Psoas muscle (tissue), 8 donors: ENCODE results near the gene DNMBP. TPM values are rescaled to one million over a fixed set of nuclear protein-coding genes. Genes with fewer than 3 reads are reported as not detected.

Experiments
- ATAC-seq, 4 donors: fragments of 200-7000 bp; cut with Tn5 transposase; one replicate each; pipeline ENCODE4 v1.9.1; 2020; ENCODE audit warnings: moderate library complexity in 3 of 4, mild to moderate bottlenecking in 2 of 4
- DNase-seq, 2 donors: peaks; one replicate each; pipeline ENCODE4 v3.0.0-alpha.2; 2020
- H3K27ac ChIP-seq: fragments of 200-600 bp; one replicate; pipeline ENCODE4 v1.8.0; 2022
- H3K27me3 ChIP-seq, 3 donors: fragments of 200-600 bp in 1 of 3; one replicate each; pipeline versions ENCODE4 v1.6.1 to v1.8.0; 2013 to 2022; ENCODE audit warnings: low read length in 2 of 3, mild to moderate bottlenecking in 2 of 3, moderate library complexity in 1 of 3; ENCODE audit not compliant: insufficient read depth in 3 of 3
- H3K36me3 ChIP-seq, 2 donors: fragments of 200-600 bp in 1 of 2; one replicate each; pipeline versions ENCODE4 v1.6.1 to v1.8.0; 2013 to 2022; ENCODE audit warnings: low read depth in 1 of 2, mild to moderate bottlenecking in 1 of 2, moderate library complexity in 1 of 2; ENCODE audit not compliant: insufficient read depth in 1 of 2
- H3K4me1 ChIP-seq: fragments of 200-600 bp; one replicate; pipeline ENCODE4 v1.8.0; 2022
- H3K4me3 ChIP-seq: fragments of 200-600 bp; one replicate; pipeline ENCODE4 v1.8.0; 2022; ENCODE audit warnings: mild to moderate bottlenecking
- H3K9me3 ChIP-seq: fragments of 200-600 bp; one replicate; pipeline ENCODE4 v1.8.0; 2022
- WGBS, 3 donors: extraction: QIAGEN DNeasy Blood & Tissue Kit; methylation state at CpG; one replicate each; pipeline versions ENCODE4 v1.1.6 to v1.1.7; 2013; 5-methylcytosine and 5-hydroxymethylcytosine counted together
- intact Hi-C, 2 donors: fragments of 100-400 bp; cut with DNase I; formaldehyde crosslinking; loops; one replicate each; pipeline versions ENCODE4 v1.11.0 to v1.14.2; 2022
- polyA plus RNA-seq, 3 donors: library from polyadenylated mRNA; stranded (reverse); fragments of 200-250 nt; gene quantifications; one replicate each; pipeline ENCODE4 v1.2.3, GENCODE V29; 2013
- total RNA-seq, 4 donors: library from RNA; stranded (reverse); fragmentation: NEBNext Ultra II Directional in 2 of 4; extraction: Animal tissue kit (Norgen Biotek cat#: 25700) in 2 of 4; gene quantifications; one replicate each; pipeline versions ENCODE4 v1.2.1 to v1.2.4, GENCODE V29; 2021 to 2023
- TF ChIP-seq, protein P1 (sequence below): fragments of 200-600 bp; IDR thresholded peaks from one replicate; pipeline ENCODE4 v1.8.0; 2022; ENCODE audit warnings: antibody characterized with exemption
- donor health status: healthy with polysubstance abuse.
- donor health status: DM: no; HTN: no; CAD: no; lungs with moderate emphysema.
- donor health status: Bipolar disorder and iron deficiency.
- donor health status: healthy.
- donor health status: DM: yes; HTN: yes; CAD: no.
- donor health status: DM: no; HTN: no; CAD: no.
- donor health status: DM: no; HTN: no; CAD: no.
- donor health status: DM: yes; HTN: yes; CAD: no.

Gene DNMBP
- total and polyA plus RNA-seq, 7 donors = 6.2 to 16.9 (median 11.0) TPM

GRCh38 chr10:99977916-99978315 lies 31.8 kb downstream of the DNMBP start:
- WGBS, 3 donors = 73 to 81% (median 77%) methylated on average over 5 of the region's 5 CpGs
- intact Hi-C loops = loop anchor here in 1 of 2 donors (5.0 kb wide), 1 partner anchor 34 kb away; no protein-coding TSS in a partner anchor
- no peaks in the 10 kb centered on the region for H3K9me3 ChIP-seq
- no peaks in the 10 kb centered on the region for H3K36me3 ChIP-seq
- H3K27me3 ChIP-seq = no peaks in the 10 kb centered on the region
- H3K4me3 ChIP-seq = no peak overlapping the region
- H3K27ac ChIP-seq = no peak overlapping the region
- DNase-seq (no peak), ATAC-seq (no peak)
- peaks cover 51% of the 10 kb centered on the region for H3K4me1 ChIP-seq
- TF ChIP-seq, protein P1, sequence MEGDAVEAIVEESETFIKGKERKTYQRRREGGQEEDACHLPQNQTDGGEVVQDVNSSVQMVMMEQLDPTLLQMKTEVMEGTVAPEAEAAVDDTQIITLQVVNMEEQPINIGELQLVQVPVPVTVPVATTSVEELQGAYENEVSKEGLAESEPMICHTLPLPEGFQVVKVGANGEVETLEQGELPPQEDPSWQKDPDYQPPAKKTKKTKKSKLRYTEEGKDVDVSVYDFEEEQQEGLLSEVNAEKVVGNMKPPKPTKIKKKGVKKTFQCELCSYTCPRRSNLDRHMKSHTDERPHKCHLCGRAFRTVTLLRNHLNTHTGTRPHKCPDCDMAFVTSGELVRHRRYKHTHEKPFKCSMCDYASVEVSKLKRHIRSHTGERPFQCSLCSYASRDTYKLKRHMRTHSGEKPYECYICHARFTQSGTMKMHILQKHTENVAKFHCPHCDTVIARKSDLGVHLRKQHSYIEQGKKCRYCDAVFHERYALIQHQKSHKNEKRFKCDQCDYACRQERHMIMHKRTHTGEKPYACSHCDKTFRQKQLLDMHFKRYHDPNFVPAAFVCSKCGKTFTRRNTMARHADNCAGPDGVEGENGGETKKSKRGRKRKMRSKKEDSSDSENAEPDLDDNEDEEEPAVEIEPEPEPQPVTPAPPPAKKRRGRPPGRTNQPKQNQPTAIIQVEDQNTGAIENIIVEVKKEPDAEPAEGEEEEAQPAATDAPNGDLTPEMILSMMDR = no peak

- no peak for DNase-seq
- Histone ChIP-seq H3K36me3 (no peaks in the 10 kb centered on the region), H3K4me3 (peak overlapping the region; percentile 1), H3K4me1 (peaks cover 46% of the 10 kb centered on the region), H3K27me3 (no peaks in the 10 kb centered on the region), H3K9me3 (no peaks in the 10 kb centered on the region), H3K27ac (peak overlapping the region; percentile 56)
- peak; percentile 37 to 77 (median 73) for ATAC-seq
- 35 to 44% (median 43%) methylated on average over 5 of the region's 5 CpGs for WGBS, 3 donors
- intact Hi-C loops = loop anchor here in 1 of 2 donors (5.0 kb wide), 1 partner anchor 35 kb away; no protein-coding TSS in a partner anchor
- TF ChIP-seq, protein P1 = no peak
Measured at GRCh38 chr10:99976886-99977665, 32.7 kb downstream of the DNMBP start.

DNA sequence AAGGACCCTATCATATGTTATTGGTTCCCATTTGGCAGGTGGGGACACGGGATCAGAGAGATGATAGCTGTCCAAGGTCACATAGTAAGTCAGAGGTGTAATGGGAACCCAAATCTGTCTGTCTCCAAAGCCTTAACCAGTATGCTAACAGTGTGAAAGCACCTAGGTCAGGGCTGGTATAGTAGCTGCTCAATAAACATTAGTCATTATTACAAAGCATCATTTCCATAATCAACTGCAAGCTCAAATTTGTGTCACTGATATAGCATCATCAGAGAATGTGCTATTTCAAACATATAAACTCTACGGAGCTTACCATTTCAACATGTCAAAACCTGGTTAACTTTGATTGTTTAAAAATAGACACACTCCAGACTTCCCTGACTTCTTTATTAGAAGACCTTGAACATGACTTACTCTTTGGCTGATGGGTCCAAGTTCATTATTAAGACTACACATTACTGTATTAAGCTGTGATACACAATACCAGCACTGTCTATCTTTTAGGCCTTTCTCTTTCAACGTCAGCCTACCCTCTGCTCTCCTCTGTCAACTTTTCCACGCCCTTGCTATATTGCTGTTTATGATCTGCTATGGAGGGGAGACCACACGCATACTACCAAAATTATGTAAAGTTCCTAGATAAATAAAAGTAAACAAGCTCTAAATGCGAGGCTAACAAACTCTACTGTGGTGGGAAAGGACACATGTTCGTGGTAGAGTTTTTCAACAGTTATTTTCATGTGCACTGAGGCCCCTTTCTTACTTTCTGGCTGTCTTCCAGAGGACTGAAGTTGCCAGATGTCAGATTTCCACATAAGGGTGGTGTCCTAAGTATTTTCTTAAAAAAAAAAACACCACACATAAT lies 33.6 kb downstream of the DNMBP start:
- Histone ChIP-seq H3K27ac (peak overlapping the region; percentile 56), H3K4me1 (peaks cover 40% of the 10 kb centered on the region), H3K27me3 (no peaks in the 10 kb centered on the region), H3K9me3 (no peaks in the 10 kb centered on the region), H3K4me3 (peak overlapping the region; percentile 1), H3K36me3 (peaks cover 3 to 8% of the 10 kb centered on the region in 2 donors)
- no peak for DNase-seq
- WGBS, 3 donors = 37 to 48% (median 39%) methylated on average over 7 of the region's 7 CpGs
- TF ChIP-seq, protein P1 = no peak
- peak in 3 of 4 donors; percentile 19 to 64 (median 25) for ATAC-seq
- intact Hi-C loops = loop anchor here in 1 of 2 donors (5.0 kb wide), 1 partner anchor 36 kb away; no protein-coding TSS in a partner anchor

DNA sequence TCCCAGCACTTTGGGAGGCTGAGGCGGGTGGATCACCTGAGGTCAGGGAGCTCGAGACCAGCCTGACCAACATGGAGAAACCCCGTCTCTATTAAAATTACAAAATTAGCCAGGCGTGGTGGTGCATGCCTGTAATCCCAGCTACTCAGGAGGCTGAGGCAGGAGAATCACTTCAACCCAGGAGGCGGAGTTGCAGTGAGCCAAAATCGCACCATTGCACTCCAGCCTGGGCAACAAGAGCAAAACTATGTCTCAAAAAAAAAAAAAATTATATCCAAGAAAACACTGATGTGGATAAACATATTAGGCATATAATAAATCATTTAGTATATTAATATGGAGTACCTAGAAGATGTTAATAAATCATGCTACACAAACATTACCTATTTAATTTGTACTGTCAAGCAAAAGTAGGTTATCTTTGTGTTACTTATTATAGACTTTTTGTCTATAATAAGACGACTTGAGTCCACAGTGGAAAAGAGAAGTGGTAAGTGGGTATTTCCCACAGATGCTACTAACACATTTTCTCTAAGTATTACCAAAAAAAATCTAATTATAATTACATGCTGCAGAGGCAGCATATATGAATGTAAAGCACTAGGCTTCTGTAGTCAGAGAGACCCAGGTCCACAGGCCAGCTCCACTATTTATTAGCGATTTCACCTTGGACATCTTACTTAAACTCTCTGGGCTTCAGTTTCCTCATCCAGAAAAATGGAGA lies 34.5 kb downstream of the DNMBP start:
- peak overlapping the region; percentile 56 for H3K27ac ChIP-seq
- intact Hi-C loops = loop anchor here in 1 of 2 donors (5.0 kb wide), 1 partner anchor 37 kb away; no protein-coding TSS in a partner anchor

More for the DNA sequence above, 34.5 kb downstream of the DNMBP start:
- peaks cover 34% of the 10 kb centered on the region for H3K4me1 ChIP-seq
- ATAC-seq (no peak), DNase-seq (no peak)
- H3K27me3 ChIP-seq = no peaks in the 10 kb centered on the region
- no peaks in the 10 kb centered on the region for H3K9me3 ChIP-seq
- no peak overlapping the region for H3K4me3 ChIP-seq
- peaks cover 3 to 16% of the 10 kb centered on the region in 2 donors for H3K36me3 ChIP-seq
- WGBS, 3 donors = 83 to 88% (median 86%) methylated on average over 8 of the region's 8 CpGs
- TF ChIP-seq, protein P1 = no peak
